Liver (tissue), 3 donors: ENCODE data around the gene KCNQ5.

Experiments
- CTCF ChIP-seq: fragments of 150-350 bp; IDR thresholded peaks from 2 replicates; pipeline ENCODE4 v1.5.1; 2017; ENCODE audit warnings: improper control_type of control experiment, low read depth, low read length; ENCODE audit not compliant: missing input control
- EGR1 ChIP-seq, 2 donors: IDR thresholded peaks; 2 replicates each; pipeline ENCODE4 v1.6.1; 2016 to 2018; ENCODE audit warnings: antibody characterized with exemption in 2 of 2, low read depth in 2 of 2
- FOXA1 ChIP-seq: IDR thresholded peaks from 2 replicates; pipeline ENCODE4 v1.6.1; 2016; ENCODE audit warnings: antibody characterized with exemption
- JUND ChIP-seq, 2 donors: IDR thresholded peaks; 2 replicates each; pipeline ENCODE4 v1.6.1; 2016; ENCODE audit warnings: antibody characterized with exemption in 2 of 2
- RXRA ChIP-seq, 2 donors: IDR thresholded peaks; 2 replicates each; pipeline ENCODE4 v1.6.1; 2017 to 2018; ENCODE audit warnings: antibody characterized with exemption in 2 of 2, mild to moderate bottlenecking in 1 of 2
- TAF1 ChIP-seq: conservative IDR thresholded peaks from 2 replicates; pipeline ENCODE4 v1.6.1; 2016; ENCODE audit warnings: antibody characterized with exemption, mild to moderate bottlenecking
- ZBTB33 ChIP-seq: IDR thresholded peaks from 2 replicates; pipeline ENCODE4 v1.6.1; 2016; ENCODE audit warnings: antibody characterized with exemption
- donor health status: healthy.
- donor health status: healthy.

GRCh38 chr6:73062837-73063236 is 441.0 kb downstream of the KCNQ5 start:
- TF ChIP-seq ZBTB33 (no peak), FOXA1 (no peak), CTCF (no peak), TAF1 (no peak), JUND (IDR thresholded peaks at IDR 0.05) (no peak), RXRA (IDR thresholded peaks at IDR 0.05) (no peak), EGR1 (IDR thresholded peaks at IDR 0.05; ENCODE audit: low read depth in 2 of 2) (no peak)
